GM21381 (cell line): ENCODE data around the gene BBS12.

Source experiments
- ATAC-seq: cut with Tn5 transposase; IDR thresholded peaks from one replicate; pipeline ENCODE4 v1.9.1; 2021; ENCODE audit warnings: mild to moderate bottlenecking, moderate library complexity; ENCODE audit not compliant: unreplicated experiment

BBS12 gene

GRCh38 chr4:122793811-122794210, 61.3 kb downstream of the BBS12 start:
- no peak for ATAC-seq
